MM.1S (cell line): ENCODE results near the gene MKRN2.

Experiments
- DNase-seq: peaks from one replicate; pipeline ENCODE4 v3.0.0-alpha.2; 2015
- H2AFZ ChIP-seq: fragments of 300-600 bp; sonication (generic); 2 replicates; pipeline ENCODE4 v1.6.0; 2016; ENCODE audit warnings: antibody characterized with exemption, low read length
- H3F3A ChIP-seq: fragments of 300-600 bp; sonication (generic); 2 replicates; pipeline ENCODE4 v1.6.1; 2016; ENCODE audit warnings: mild to moderate bottlenecking, antibody characterized with exemption, low read length, moderate library complexity, mixed read lengths; ENCODE audit not compliant: insufficient read depth
- H3K27ac ChIP-seq: fragments of 300-600 bp; sonication (generic); 2 replicates; pipeline ENCODE4 v1.5.1; 2016; ENCODE audit warnings: mild to moderate bottlenecking, low read length
- H3K27me3 ChIP-seq: fragments of 300-600 bp; sonication (generic); replicated peaks from 2 replicates; pipeline ENCODE4 v1.6.0; 2016; ENCODE audit warnings: low read length; ENCODE audit not compliant: insufficient read depth
- H3K36me3 ChIP-seq: fragments of 300-600 bp; sonication (generic); replicated peaks from 2 replicates; pipeline ENCODE4 v1.6.1; 2016; ENCODE audit warnings: mild to moderate bottlenecking, low read length, mixed read lengths; ENCODE audit not compliant: insufficient read depth
- H3K4me1 ChIP-seq: fragments of 300-600 bp; sonication (generic); 2 replicates; pipeline ENCODE4 v1.6.1; 2016; ENCODE audit warnings: low read length, mixed read lengths
- H3K4me2 ChIP-seq: fragments of 300-600 bp; sonication (generic); 2 replicates; pipeline ENCODE4 v1.6.0; 2016; ENCODE audit warnings: low read depth, low read length
- H3K4me3 ChIP-seq: fragments of 300-600 bp; sonication (generic); 2 replicates; pipeline ENCODE4 v1.5.1; 2016; ENCODE audit warnings: low read length, mixed read lengths
- H3K79me2 ChIP-seq: fragments of 300-600 bp; sonication (generic); 2 replicates; pipeline ENCODE4 v1.6.1; 2016; ENCODE audit warnings: mixed run types, low read length, mixed read lengths
- H3K9ac ChIP-seq: fragments of 300-600 bp; sonication (generic); 2 replicates; pipeline ENCODE4 v1.6.1; 2016; ENCODE audit warnings: low read length, mixed read lengths
- H3K9me2 ChIP-seq: fragments of 300-600 bp; sonication (generic); replicated peaks from 2 replicates; pipeline ENCODE4 v1.6.1; 2016; ENCODE audit warnings: mild to moderate bottlenecking, low read length, mixed read lengths; ENCODE audit not compliant: insufficient read depth
- H3K9me3 ChIP-seq: fragments of 300-600 bp; sonication (generic); replicated peaks from 2 replicates; pipeline ENCODE4 v1.6.1; 2016; ENCODE audit warnings: mild to moderate bottlenecking, low read length, mixed read lengths; ENCODE audit not compliant: insufficient read depth
- H4K20me1 ChIP-seq: fragments of 300-600 bp; sonication (generic); 2 replicates; pipeline ENCODE4 v1.6.1; 2016; ENCODE audit warnings: mild to moderate bottlenecking, low read length, moderate library complexity, mixed read lengths; ENCODE audit not compliant: insufficient read depth
- CTCF ChIP-seq: fragments of 300-600 bp; sonication (generic); IDR thresholded peaks from 2 replicates; pipeline ENCODE4 v1.5.1; 2016; ENCODE audit warnings: antibody characterized with exemption, low read length, mixed read lengths
- EZH2 ChIP-seq: fragments of 300-600 bp; sonication (generic); optimal IDR thresholded peaks from 2 replicates; pipeline ENCODE3; 2017; ENCODE audit warnings: low read depth, mild to moderate bottlenecking, antibody characterized with exemption, low read length, mixed read lengths
- EZH2phosphoT487 ChIP-seq: fragments of 300-600 bp; sonication (generic); IDR thresholded peaks from 2 replicates; pipeline ENCODE4 v1.6.1; 2018; ENCODE audit warnings: antibody characterized with exemption, low read length

Gene MKRN2

GRCh38 chr3:12562451-12562850, 5.6 kb downstream of the MKRN2 start:
- no peak overlapping the region for H2AFZ ChIP-seq
- no peak overlapping the region for H3K4me2 ChIP-seq
- H3K27me3 ChIP-seq, result no peaks in the 10 kb centered on the region
- H3K9me2 ChIP-seq, result no peaks in the 10 kb centered on the region
- DNase-seq, result no peak
- H4K20me1 ChIP-seq, result peaks cover 21% of the 10 kb centered on the region
- no peak for TF ChIP-seq EZH2phosphoT487
- TF ChIP-seq EZH2, result no peak
- no peak for TF ChIP-seq CTCF
- H3K27ac ChIP-seq, result no peak overlapping the region
- peaks cover 98% of the 10 kb centered on the region for H3K79me2 ChIP-seq
- H3K9ac ChIP-seq, result no peak overlapping the region
- H3K4me3 ChIP-seq, result no peak overlapping the region
- peaks cover 30% of the 10 kb centered on the region for H3K4me1 ChIP-seq
- no peaks in the 10 kb centered on the region for H3K9me3 ChIP-seq
- peaks cover 11% of the 10 kb centered on the region for H3F3A ChIP-seq
- no peaks in the 10 kb centered on the region for H3K36me3 ChIP-seq

DNA sequence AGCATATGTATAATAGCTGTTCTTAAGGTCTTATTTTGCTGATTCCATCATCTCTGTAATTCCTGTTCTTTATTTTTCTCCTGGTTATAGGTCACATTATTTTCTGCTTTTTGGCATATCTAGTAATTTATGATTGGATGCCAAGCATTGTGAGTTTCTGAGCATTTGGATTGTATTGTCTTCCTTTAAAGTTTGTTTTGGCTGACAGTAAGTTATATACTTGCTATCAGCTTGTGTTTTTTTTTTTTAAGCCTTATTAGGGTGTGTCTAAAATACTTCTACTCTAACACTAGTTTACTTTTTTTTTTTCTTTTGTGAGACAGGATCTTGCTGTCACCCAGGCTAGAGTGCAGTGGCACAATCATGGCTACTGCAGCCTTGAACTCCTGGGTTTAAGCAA, 10.1 kb downstream of the MKRN2 start:
- H3K9ac ChIP-seq, result no peak overlapping the region
- H4K20me1 ChIP-seq, result peaks cover 5% of the 10 kb centered on the region; the same call in 1 of the 2 replicates

GRCh38 chr3:12568747-12569146, 11.9 kb downstream of the MKRN2 start:
- DNase-seq, result no peak
- Histone ChIP-seq H3K27ac (no peak overlapping the region), H4K20me1 (peaks cover 3% of the 10 kb centered on the region; the same call in 1 of the 2 replicates), H3K9ac (no peak overlapping the region), H3F3A (peaks cover 8% of the 10 kb centered on the region), H3K4me1 (peaks cover 13% of the 10 kb centered on the region), H3K4me3 (no peak overlapping the region), H3K4me2 (no peak overlapping the region), H3K36me3 (0 out of 2 replicates have a peak, but pooled peaks cover 2% of the 10 kb centered on the region), H3K27me3 (no peaks in the 10 kb centered on the region), H2AFZ (no peak overlapping the region), H3K79me2 (peaks cover 57% of the 10 kb centered on the region), H3K9me2 (no peaks in the 10 kb centered on the region), H3K9me3 (no peaks in the 10 kb centered on the region)
- TF ChIP-seq EZH2, result no peak
- no peak for TF ChIP-seq CTCF
- no peak for TF ChIP-seq EZH2phosphoT487

More for the DNA sequence above, 10.1 kb downstream of the MKRN2 start:
- Histone ChIP-seq H3K9me3 (no peaks in the 10 kb centered on the region), H3F3A (peaks cover 8% of the 10 kb centered on the region), H3K79me2 (peaks cover 74% of the 10 kb centered on the region), H3K4me2 (no peak overlapping the region), H3K9me2 (no peaks in the 10 kb centered on the region), H3K4me1 (peaks cover 13% of the 10 kb centered on the region), H3K4me3 (no peak overlapping the region), H3K36me3 (no peaks in the 10 kb centered on the region), H2AFZ (no peak overlapping the region), H3K27ac (no peak overlapping the region), H3K27me3 (no peaks in the 10 kb centered on the region)
- TF ChIP-seq EZH2phosphoT487, result no peak
- TF ChIP-seq CTCF, result no peak
- TF ChIP-seq EZH2, result no peak
- DNase-seq, result no peak
